ENCODE measurements around the gene ZNF124. TPM values are rescaled to one million over a fixed set of nuclear protein-coding genes. Genes with fewer than 3 reads are reported as not detected.

Gene ZNF124
- total RNA-seq, 2 experiments from 2014 or later = 29.1 to 32.4 TPM

DNA sequence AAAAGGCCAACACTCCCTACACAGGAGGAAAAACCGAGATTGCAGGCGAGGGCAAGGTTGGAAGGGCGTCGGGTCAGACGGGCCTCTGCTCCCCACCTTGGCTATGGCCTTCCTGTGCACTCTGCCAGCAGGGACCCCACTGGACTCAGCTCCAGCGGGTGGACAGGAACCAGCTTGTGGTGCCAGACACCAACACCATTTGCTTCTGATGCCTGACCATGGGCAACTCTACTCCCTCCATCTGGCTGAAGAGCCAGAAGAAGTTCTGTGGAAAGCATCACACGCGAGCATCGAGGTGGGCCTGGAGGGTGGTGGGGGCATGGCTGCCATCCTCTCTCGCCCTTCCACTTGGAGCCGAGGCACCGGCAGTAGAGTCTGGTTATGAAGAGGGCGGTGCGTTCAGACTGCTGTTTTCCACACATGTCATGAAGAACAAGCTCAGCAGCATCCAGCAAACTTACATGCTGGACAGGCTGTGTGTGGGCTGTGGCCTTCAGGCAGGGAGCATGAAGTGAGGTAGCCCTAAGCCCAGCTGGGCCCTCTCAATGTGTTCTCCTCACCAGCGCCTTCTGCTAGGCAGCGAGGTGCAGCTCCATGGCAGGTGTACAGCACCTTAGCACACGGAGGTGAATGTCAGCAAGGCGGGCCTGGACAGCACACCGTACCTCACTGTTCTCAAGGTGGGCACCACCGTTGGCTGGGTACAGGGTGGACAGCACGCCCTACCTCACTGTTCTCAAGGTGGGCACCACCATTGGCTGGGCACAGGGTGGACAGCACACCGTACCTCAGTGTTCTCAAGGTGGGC is 52.0 kb downstream of the ZNF124 start:
- ATAC-seq (peak; percentile 41), DNase-seq (no peak)
- ChIA-PET CTCF (no interaction called here), POLR2A (no interaction called here)
- H3K36me3 Mint-ChIP-seq (ENCODE audit: low read depth) = peaks cover 3% of the 10 kb centered on the region
- no peaks in the 10 kb centered on the region for H3K27me3 Mint-ChIP-seq (ENCODE audit: low read depth)
- peaks cover 1% of the 10 kb centered on the region for H3K9me3 Mint-ChIP-seq (ENCODE audit: insufficient read depth)
- no peak overlapping the region for H3K4me3 Mint-ChIP-seq
- peaks cover 2% of the 10 kb centered on the region for H3K4me1 Mint-ChIP-seq (ENCODE audit: low read depth)
- no peak overlapping the region for H3K27ac Mint-ChIP-seq

DNA sequence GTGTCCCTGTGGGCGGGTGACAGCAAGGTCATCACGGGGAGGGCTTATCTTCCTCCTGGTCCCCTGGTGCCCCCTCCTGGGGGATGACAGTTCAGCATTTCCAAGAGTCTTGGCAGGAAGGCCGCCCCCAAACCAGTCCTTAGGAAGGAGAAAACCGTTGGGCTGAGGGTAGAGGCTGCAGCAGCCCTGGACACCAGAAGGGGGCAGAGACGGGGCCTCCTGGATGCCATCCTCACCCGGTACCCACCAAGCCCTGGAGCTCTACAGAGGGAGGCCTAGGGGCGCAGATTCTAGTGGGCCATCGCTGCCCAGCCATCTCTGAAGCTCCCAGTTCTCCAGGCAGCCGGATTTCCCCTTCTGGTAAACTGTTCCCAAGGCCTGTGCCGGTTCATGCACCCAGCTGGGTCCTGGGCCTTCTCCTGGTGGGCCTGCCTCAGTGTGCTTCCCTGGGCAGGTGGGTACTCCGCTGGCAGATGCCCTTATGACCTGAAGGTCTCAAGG is 52.8 kb downstream of the ZNF124 start:
- peaks cover 2% of the 10 kb centered on the region for H3K36me3 Mint-ChIP-seq (ENCODE audit: low read depth)
- no peak overlapping the region for H3K27ac Mint-ChIP-seq
- no peaks in the 10 kb centered on the region for H3K9me3 Mint-ChIP-seq (ENCODE audit: insufficient read depth)
- DNase-seq = peak; percentile 46
- H3K4me1 Mint-ChIP-seq (ENCODE audit: low read depth) = peaks cover 2% of the 10 kb centered on the region
- no peaks in the 10 kb centered on the region for H3K27me3 Mint-ChIP-seq (ENCODE audit: low read depth)
- ChIA-PET POLR2A (no interaction called here), CTCF (no interaction called here)
- ATAC-seq = peak; percentile 64
- no peak overlapping the region for H3K4me3 Mint-ChIP-seq

- Mint-ChIP-seq H3K27me3 (ENCODE audit: low read depth) (peaks cover 18% of the 10 kb centered on the region), H3K36me3 (ENCODE audit: low read depth) (peaks cover 4% of the 10 kb centered on the region), H3K4me1 (ENCODE audit: low read depth) (peaks cover 8% of the 10 kb centered on the region), H3K27ac (no peak overlapping the region), H3K9me3 (ENCODE audit: insufficient read depth) (no peaks in the 10 kb centered on the region), H3K4me3 (no peak overlapping the region)
- ChIA-PET CTCF (no interaction called here), POLR2A (no interaction called here)
- DNase-seq = no peak
- no peak for ATAC-seq
Measured at GRCh38 chr1:247115545-247115944, 56.3 kb downstream of the ZNF124 start.

GRCh38 chr1:247115141-247115510 is 56.7 kb downstream of the ZNF124 start:
- DNase-seq (no peak), ATAC-seq (no peak)
- POLR2A ChIA-PET = no interaction called here
- peaks cover 4% of the 10 kb centered on the region for H3K36me3 Mint-ChIP-seq (ENCODE audit: low read depth)
- H3K4me1 Mint-ChIP-seq (ENCODE audit: low read depth) = peaks cover 9% of the 10 kb centered on the region
- H3K9me3 Mint-ChIP-seq (ENCODE audit: insufficient read depth) = no peaks in the 10 kb centered on the region
- no peak overlapping the region for H3K27ac Mint-ChIP-seq
- CTCF ChIA-PET = no interaction called here
- H3K27me3 Mint-ChIP-seq (ENCODE audit: low read depth) = peaks cover 18% of the 10 kb centered on the region
- no peak overlapping the region for H3K4me3 Mint-ChIP-seq

GRCh38 chr1:247114351-247115140 is 57.3 kb downstream of the ZNF124 start:
- H3K4me1 Mint-ChIP-seq (ENCODE audit: low read depth) = peaks cover 9% of the 10 kb centered on the region
- no peak overlapping the region for H3K27ac Mint-ChIP-seq
- ChIA-PET CTCF (no interaction called here), POLR2A (no interaction called here)
- no peak overlapping the region for H3K4me3 Mint-ChIP-seq
- H3K27me3 Mint-ChIP-seq (ENCODE audit: low read depth) = peaks cover 24% of the 10 kb centered on the region
- H3K9me3 Mint-ChIP-seq (ENCODE audit: insufficient read depth) = no peaks in the 10 kb centered on the region
- peaks cover 7% of the 10 kb centered on the region for H3K36me3 Mint-ChIP-seq (ENCODE audit: low read depth)
- DNase-seq (no peak), ATAC-seq (no peak)

DNA sequence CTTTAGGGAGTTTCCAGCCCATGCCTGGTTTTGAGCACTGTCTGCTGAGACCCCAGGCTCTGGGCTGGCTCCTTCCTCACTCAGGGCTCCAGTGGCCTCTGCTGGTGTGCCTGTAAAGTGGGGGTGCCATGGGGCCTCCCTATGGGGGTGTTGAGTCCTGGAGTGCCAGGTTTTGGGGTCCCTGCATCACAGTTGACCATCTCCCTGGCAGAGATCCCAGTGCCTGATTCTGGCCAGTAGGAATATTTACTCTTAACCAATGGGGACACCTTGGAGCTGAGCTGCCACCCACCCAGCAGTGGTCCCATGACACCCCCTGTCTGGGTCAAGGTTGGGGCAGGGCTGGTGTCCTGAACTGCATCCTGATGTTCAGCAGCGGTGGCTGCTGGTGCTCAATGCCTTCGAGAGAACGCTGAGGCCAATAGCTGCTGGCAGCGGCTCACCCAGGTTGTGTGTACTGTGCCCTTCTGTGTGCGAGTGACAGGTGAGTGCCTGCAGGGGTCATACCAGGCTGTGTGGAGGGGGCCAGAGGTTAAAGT is 58.0 kb downstream of the ZNF124 start:
- H3K4me1 Mint-ChIP-seq (ENCODE audit: low read depth) = peaks cover 9% of the 10 kb centered on the region
- CTCF ChIA-PET = no interaction called here
- DNase-seq (no peak), ATAC-seq (no peak)
- no peak overlapping the region for H3K27ac Mint-ChIP-seq
- peaks cover 7% of the 10 kb centered on the region for H3K36me3 Mint-ChIP-seq (ENCODE audit: low read depth)
- no peak overlapping the region for H3K4me3 Mint-ChIP-seq
- H3K27me3 Mint-ChIP-seq (ENCODE audit: low read depth) = peaks cover 28% of the 10 kb centered on the region
- H3K9me3 Mint-ChIP-seq (ENCODE audit: insufficient read depth) = no peaks in the 10 kb centered on the region
- POLR2A ChIA-PET = no interaction called here

DNA sequence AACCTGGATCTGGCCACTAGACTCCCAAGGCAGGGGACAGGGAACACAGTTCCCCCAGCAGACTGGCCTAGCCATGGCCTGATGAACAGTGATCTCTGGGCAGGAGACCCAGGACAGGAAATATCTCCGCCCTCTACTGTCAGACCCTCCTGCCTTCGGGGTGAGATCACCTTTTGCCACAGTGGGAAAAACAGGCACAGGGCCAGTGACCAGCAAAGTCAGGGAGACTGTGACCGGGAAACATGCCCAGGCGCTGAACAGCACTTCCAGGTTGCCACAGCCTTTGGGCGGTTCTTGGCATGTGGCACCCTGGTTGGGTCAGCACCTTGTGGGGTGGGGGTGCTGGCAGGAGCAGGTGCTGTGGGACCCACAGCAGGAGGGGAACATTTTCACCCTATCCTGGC is 58.7 kb downstream of the ZNF124 start:
- Mint-ChIP-seq H3K27ac (no peak overlapping the region), H3K27me3 (ENCODE audit: low read depth) (peaks cover 34% of the 10 kb centered on the region), H3K36me3 (ENCODE audit: low read depth) (peaks cover 7% of the 10 kb centered on the region), H3K9me3 (ENCODE audit: insufficient read depth) (no peaks in the 10 kb centered on the region), H3K4me3 (no peak overlapping the region), H3K4me1 (ENCODE audit: low read depth) (peaks cover 9% of the 10 kb centered on the region)
- ChIA-PET CTCF (no interaction called here), POLR2A (no interaction called here)
- ATAC-seq (no peak), DNase-seq (no peak)

GRCh38 chr1:247112479-247112781 is 59.4 kb downstream of the ZNF124 start:
- H3K9me3 Mint-ChIP-seq (ENCODE audit: insufficient read depth) = peaks cover 2% of the 10 kb centered on the region
- ChIA-PET CTCF (no interaction called here), POLR2A (no interaction called here)
- H3K4me3 Mint-ChIP-seq = peak overlapping the region; percentile 15
- H3K4me1 Mint-ChIP-seq (ENCODE audit: low read depth) = peaks cover 9% of the 10 kb centered on the region
- DNase-seq (no peak), ATAC-seq (no peak)
- peaks cover 37% of the 10 kb centered on the region for H3K27me3 Mint-ChIP-seq (ENCODE audit: low read depth)
- no peak overlapping the region for H3K27ac Mint-ChIP-seq
- peaks cover 7% of the 10 kb centered on the region for H3K36me3 Mint-ChIP-seq (ENCODE audit: low read depth)

GRCh38 chr1:247111700-247112478 is 59.9 kb downstream of the ZNF124 start:
- DNase-seq = no peak
- ChIA-PET CTCF (no interaction called here), POLR2A (no interaction called here)
- Mint-ChIP-seq H3K27ac (no peak overlapping the region), H3K4me3 (no peak overlapping the region), H3K4me1 (ENCODE audit: low read depth) (peaks cover 9% of the 10 kb centered on the region), H3K36me3 (ENCODE audit: low read depth) (peaks cover 7% of the 10 kb centered on the region), H3K27me3 (ENCODE audit: low read depth) (peaks cover 37% of the 10 kb centered on the region), H3K9me3 (ENCODE audit: insufficient read depth) (peaks cover 7% of the 10 kb centered on the region)
- peak; percentile 46 for ATAC-seq

GRCh38 chr1:247111259-247111699 is 60.5 kb downstream of the ZNF124 start:
- peaks cover 9% of the 10 kb centered on the region for H3K9me3 Mint-ChIP-seq (ENCODE audit: insufficient read depth)
- ChIA-PET CTCF (no interaction called here), POLR2A (no interaction called here)
- peaks cover 7% of the 10 kb centered on the region for H3K36me3 Mint-ChIP-seq (ENCODE audit: low read depth)
- ATAC-seq = peak; percentile 43
- H3K4me1 Mint-ChIP-seq (ENCODE audit: low read depth) = peaks cover 9% of the 10 kb centered on the region
- no peak for DNase-seq
- H3K4me3 Mint-ChIP-seq = peak overlapping the region; percentile 55
- no peak overlapping the region for H3K27ac Mint-ChIP-seq
- H3K27me3 Mint-ChIP-seq (ENCODE audit: low read depth) = peaks cover 37% of the 10 kb centered on the region

- POLR2A ChIA-PET = no interaction called here
- Mint-ChIP-seq H3K4me3 (peak overlapping the region; percentile 55), H3K27me3 (ENCODE audit: low read depth) (peaks cover 37% of the 10 kb centered on the region), H3K4me1 (ENCODE audit: low read depth) (peaks cover 9% of the 10 kb centered on the region), H3K36me3 (ENCODE audit: low read depth) (peaks cover 7% of the 10 kb centered on the region), H3K9me3 (ENCODE audit: insufficient read depth) (peaks cover 9% of the 10 kb centered on the region), H3K27ac (no peak overlapping the region)
- ATAC-seq (no peak), DNase-seq (no peak)
- CTCF ChIA-PET = no interaction called here
Measured at GRCh38 chr1:247110627-247111258, 61.1 kb downstream of the ZNF124 start.

Measured in activated CD8-positive, alpha-beta T cell treated with anti-CD3 and anti-CD28 coated beads, Interleukin-2, amount 10 ng/mL, durations not matched to agents 7 days and 5 days (primary cell).